Pericardium fibroblast (primary cell): Measurements from ENCODE around the gene FOLR1. TPM values are rescaled to one million over a fixed set of nuclear protein-coding genes. Genes with fewer than 3 reads are reported as not detected.

Experiments
- total RNA-seq: library from RNA; depleted of rRNA; stranded (reverse); fragments of >200 nt; gene quantifications from 2 replicates; pipeline ENCODE4 v1.2.3, GENCODE V29; 2015

Gene FOLR1
- total RNA-seq: 2.5 TPM in 1 of 2 replicates, not detected in the other

GRCh38 chr11:72191961-72192381 lies at the start of gene FOLR1:
Gene FOLR1 (plus strand): TSS chr11:72192140. CDS start chr11:72192174, 34 bp downstream.

GRCh38 chr11:72216638-72217037 lies 24.7 kb downstream of the FOLR1 start, which contains the start of gene FOLR2:
Gene FOLR2 (plus strand): TSS chr11:72216794. CDS start chr11:72218585, 1,791 bp downstream.

GRCh38 chr11:72224564-72225410 lies 32.8 kb downstream of the FOLR1 start, which contains the start of gene INPPL1:
Gene INPPL1 (plus strand): TSS chr11:72224767. CDS start chr11:72224985, 218 bp downstream.

GRCh38 chr11:72244060-72244360 lies 52.1 kb downstream of the FOLR1 start, which contains the start of gene PHOX2A:
Gene PHOX2A (minus strand): TSS chr11:72244176. CDS start chr11:72244004, 172 bp downstream.

Other genes with a start within 250 kb of the FOLR1 start
- gene IL18BP, start 193.2 kb upstream of the FOLR1 start, total RNA-seq: 0.23 and 1.0 TPM in 2 replicates
- 105 and 128 TPM in 2 replicates for gene NUMA1, start 111.6 kb upstream of the FOLR1 start, total RNA-seq
- 2.7 and 3.8 TPM in 2 replicates for gene LRRC51, start 111.3 kb upstream of the FOLR1 start, total RNA-seq
- 111 and 179 TPM in 2 replicates for gene LAMTOR1, start 88.8 kb upstream of the FOLR1 start, total RNA-seq
- not detected in 2 replicates for gene TOMT, start 86.2 kb upstream of the FOLR1 start, total RNA-seq
- gene ANAPC15, start 79.4 kb upstream of the FOLR1 start, total RNA-seq: 13.7 and 32.2 TPM in 2 replicates
- gene FOLR3, start 56.4 kb upstream of the FOLR1 start, total RNA-seq: not detected in 2 replicates
- gene FOLR2, start 24.7 kb downstream of the FOLR1 start, total RNA-seq: not detected in 2 replicates
- 71.9 and 76.0 TPM in 2 replicates for gene INPPL1, start 32.6 kb downstream of the FOLR1 start, total RNA-seq
- not detected in 2 replicates for gene PHOX2A, start 52.0 kb downstream of the FOLR1 start, total RNA-seq
- 13.3 and 21.0 TPM in 2 replicates for gene CLPB, start 242.4 kb downstream of the FOLR1 start, total RNA-seq